GM12878 (cell line): Measurements from ENCODE around the gene LAMA2.

Experiments used
- EP300 ChIP-seq, 2 experiments: fragments of 150-350 bp in 1 of 2; IDR thresholded peaks; 2 replicates each; pipeline ENCODE4 v1.6.1; 2011 to 2012; ENCODE audit warnings: low read depth in 2 of 2, low read length in 2 of 2, borderline replicate concordance in 1 of 2, improper control_type of control experiment in 1 of 2, inconsistent platforms in 1 of 2; ENCODE audit not compliant: control insufficient read depth in 1 of 2
- SKIL ChIP-seq: fragments of 450-650 bp; IDR thresholded peaks from 2 replicates; pipeline ENCODE4 v1.6.1; 2017; ENCODE audit warnings: mild to moderate bottlenecking, low read depth, inconsistent platforms; ENCODE audit not compliant: poor library complexity, severe bottlenecking

- TF ChIP-seq EP300 (IDR thresholded peaks at IDR 0.05; ENCODE audit: borderline replicate concordance in 1 of 2, control insufficient read depth in 1 of 2, low read depth in 2 of 2, low read length in 2 of 2) (no peak), SKIL (no peak)
Measured at GRCh38 chr6:128929869-128930268, 46.9 kb downstream of the LAMA2 start.
